GM12873 (cell line): ENCODE measurements around the gene PTPRK.

Source experiments
- CTCF ChIP-seq: IDR thresholded peaks from 2 replicates; pipeline ENCODE4 v1.5.1; 2012; ENCODE audit warnings: low read depth, mild to moderate bottlenecking, moderate library complexity, low read length, control low read depth; ENCODE audit not compliant: insufficient read depth; ENCODE audit errors: missing control alignments

Gene PTPRK

GRCh38 chr6:128505603-128506002 is 14.8 kb downstream of the PTPRK start:
- no peak for TF ChIP-seq CTCF

DNA sequence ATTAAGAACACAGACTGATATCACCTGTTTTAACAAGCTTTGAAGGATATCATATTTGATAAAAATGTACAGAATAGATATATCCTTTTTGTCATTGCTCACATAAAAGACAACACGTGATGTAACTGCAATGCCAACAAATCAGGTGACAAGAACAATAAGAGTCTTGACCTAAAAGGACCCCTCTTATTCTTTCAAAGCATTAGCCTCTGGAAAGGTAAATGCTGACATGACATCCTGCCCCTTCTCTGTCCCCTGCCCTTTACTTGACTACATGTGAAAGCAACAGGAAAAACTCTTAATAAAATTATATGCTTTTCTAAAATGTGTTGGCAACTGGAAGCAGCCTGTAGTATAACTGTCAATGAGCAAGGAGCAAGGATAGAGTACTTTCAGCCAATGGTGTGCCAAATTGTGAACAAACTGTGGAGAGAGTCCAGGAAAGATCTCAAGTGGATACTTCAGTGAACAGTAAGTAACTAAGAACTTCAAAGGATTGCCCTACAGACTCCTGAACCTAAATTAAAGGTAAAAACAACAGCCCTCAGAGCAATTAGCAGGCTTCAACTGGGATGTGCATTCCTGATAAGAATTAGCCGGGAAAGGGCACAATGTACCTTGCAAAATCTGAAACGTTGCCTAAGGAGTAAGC is 16.3 kb downstream of the PTPRK start:
- TF ChIP-seq CTCF: no peak

GRCh38 chr6:128500749-128501600 is 19.4 kb downstream of the PTPRK start:
- TF ChIP-seq CTCF: no peak

- no peak for TF ChIP-seq CTCF
These were observed 20.4 kb downstream of the PTPRK start for GRCh38 chr6:128500014-128500413.

GRCh38 chr6:128499079-128499731 is 21.2 kb downstream of the PTPRK start:
- TF ChIP-seq CTCF: no peak

DNA sequence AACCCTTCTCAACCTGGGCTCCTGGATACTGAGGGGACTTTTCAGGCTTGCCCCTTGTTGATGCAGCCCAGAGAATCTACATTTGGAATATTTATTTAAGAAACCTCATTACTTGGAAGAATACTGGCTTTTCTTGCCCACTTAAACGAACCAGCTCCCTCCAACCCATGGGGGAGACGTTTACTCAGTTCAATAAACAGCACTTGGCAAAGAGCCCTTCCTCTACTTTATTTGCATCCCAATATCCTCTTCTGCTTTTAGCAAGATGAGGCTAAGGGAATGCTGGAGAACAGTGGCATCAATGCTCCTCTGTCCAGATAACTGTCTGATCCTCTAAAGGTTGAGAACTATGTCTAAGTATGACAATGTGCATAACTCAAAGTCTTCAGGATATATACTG is 22.2 kb downstream of the PTPRK start:
- no peak for TF ChIP-seq CTCF
